Measurements from ENCODE around the gene SLC5A1.

DNA sequence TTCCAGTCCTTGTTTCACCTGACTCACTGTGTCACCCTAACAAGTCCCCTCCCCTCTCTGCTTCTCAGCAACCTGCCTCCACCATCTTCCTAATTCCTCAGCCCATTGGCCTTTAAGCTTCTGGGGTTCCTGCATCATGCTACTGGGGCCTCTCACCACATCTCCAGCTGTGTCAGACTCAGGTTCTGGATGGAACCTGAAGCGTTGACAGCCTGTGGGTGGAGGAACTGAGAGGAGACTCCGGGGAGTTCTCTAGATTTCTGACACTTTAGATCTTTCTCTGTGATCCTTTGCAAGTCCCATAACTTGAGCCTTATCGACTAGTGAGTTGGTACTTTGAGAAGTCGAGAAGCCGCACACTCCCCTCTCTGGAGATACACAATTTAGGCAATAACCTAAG is 11.6 kb upstream of the SLC5A1 start:
- TF ChIP-seq, protein P1, sequence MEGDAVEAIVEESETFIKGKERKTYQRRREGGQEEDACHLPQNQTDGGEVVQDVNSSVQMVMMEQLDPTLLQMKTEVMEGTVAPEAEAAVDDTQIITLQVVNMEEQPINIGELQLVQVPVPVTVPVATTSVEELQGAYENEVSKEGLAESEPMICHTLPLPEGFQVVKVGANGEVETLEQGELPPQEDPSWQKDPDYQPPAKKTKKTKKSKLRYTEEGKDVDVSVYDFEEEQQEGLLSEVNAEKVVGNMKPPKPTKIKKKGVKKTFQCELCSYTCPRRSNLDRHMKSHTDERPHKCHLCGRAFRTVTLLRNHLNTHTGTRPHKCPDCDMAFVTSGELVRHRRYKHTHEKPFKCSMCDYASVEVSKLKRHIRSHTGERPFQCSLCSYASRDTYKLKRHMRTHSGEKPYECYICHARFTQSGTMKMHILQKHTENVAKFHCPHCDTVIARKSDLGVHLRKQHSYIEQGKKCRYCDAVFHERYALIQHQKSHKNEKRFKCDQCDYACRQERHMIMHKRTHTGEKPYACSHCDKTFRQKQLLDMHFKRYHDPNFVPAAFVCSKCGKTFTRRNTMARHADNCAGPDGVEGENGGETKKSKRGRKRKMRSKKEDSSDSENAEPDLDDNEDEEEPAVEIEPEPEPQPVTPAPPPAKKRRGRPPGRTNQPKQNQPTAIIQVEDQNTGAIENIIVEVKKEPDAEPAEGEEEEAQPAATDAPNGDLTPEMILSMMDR (conservative IDR thresholded peaks at IDR 0.05; ENCODE audit: low read depth, low read length), result no peak
- TF ChIP-seq EZH2 (IDR thresholded peaks at IDR 0.05; ENCODE audit: low read length, unreplicated experiment), result no peak
